Ectodermal cell (in vitro differentiated cells): ENCODE measurements around the gene C1QTNF8.

Experiments used
- H3K27ac ChIP-seq: 2 replicates; pipeline ENCODE4 v1.7.0; 2013; ENCODE audit warnings: mild to moderate bottlenecking, low read depth, low read length; ENCODE audit not compliant: insufficient read depth, poor library complexity, severe bottlenecking
- H3K27me3 ChIP-seq: 2 replicates; pipeline ENCODE4 v1.7.0; 2013; ENCODE audit warnings: mild to moderate bottlenecking, low read length; ENCODE audit not compliant: insufficient read depth, control insufficient read depth, poor library complexity, severe bottlenecking
- H3K36me3 ChIP-seq: one replicate; pipeline ENCODE4 v1.7.0; 2013; ENCODE audit warnings: low read length; ENCODE audit not compliant: control insufficient read depth, insufficient read depth
- H3K4me1 ChIP-seq: one replicate; pipeline ENCODE4 v1.7.0; 2013; ENCODE audit warnings: low read length; ENCODE audit not compliant: control insufficient read depth, insufficient read depth
- H3K4me3 ChIP-seq: 2 replicates; pipeline ENCODE4 v1.7.0; 2013; ENCODE audit warnings: low read depth, low read length, control low read depth; ENCODE audit not compliant: insufficient read depth
- H3K9me3 ChIP-seq: 2 replicates; pipeline ENCODE4 v1.7.0; 2013; ENCODE audit warnings: mild to moderate bottlenecking, low read length, moderate library complexity; ENCODE audit not compliant: control insufficient read depth
- WGBS, 2 experiments: methylation state at CpG; one replicate each; pipeline ENCODE4 v1.1.7; 2013; ENCODE audit warnings: missing lambda C conversion rate in 2 of 2; 5-methylcytosine and 5-hydroxymethylcytosine counted together

C1QTNF8 gene

GRCh38 chr16:1076801-1077576 lies 19.1 kb downstream of the C1QTNF8 start:
- H3K27me3 ChIP-seq = peaks cover 33% of the 10 kb centered on the region
- no peaks in the 10 kb centered on the region for H3K36me3 ChIP-seq
- no peak overlapping the region for H3K27ac ChIP-seq
- WGBS, 2 experiments = 67 to 74% methylated on average over 16 of the region's 16 CpGs
- no peak overlapping the region for H3K4me3 ChIP-seq
- no peaks in the 10 kb centered on the region for H3K9me3 ChIP-seq
- H3K4me1 ChIP-seq = peaks cover 18% of the 10 kb centered on the region

- H3K27ac ChIP-seq = no peak overlapping the region
- peaks cover 47% of the 10 kb centered on the region for H3K27me3 ChIP-seq
- peaks cover 15% of the 10 kb centered on the region for H3K4me1 ChIP-seq
- no peaks in the 10 kb centered on the region for H3K9me3 ChIP-seq
- H3K36me3 ChIP-seq = no peaks in the 10 kb centered on the region
- H3K4me3 ChIP-seq = no peak overlapping the region
- 82 to 84% methylated on average over 13 of the region's 13 CpGs for WGBS, 2 experiments
These were observed 20.5 kb downstream of the C1QTNF8 start for GRCh38 chr16:1075546-1075945.

GRCh38 chr16:1074379-1074649 lies 21.7 kb downstream of the C1QTNF8 start:
- Histone ChIP-seq H3K9me3 (no peaks in the 10 kb centered on the region), H3K27ac (no peak overlapping the region), H3K4me3 (no peak overlapping the region), H3K27me3 (peaks cover 50% of the 10 kb centered on the region), H3K36me3 (no peaks in the 10 kb centered on the region), H3K4me1 (peaks cover 19% of the 10 kb centered on the region)
- WGBS, 2 experiments = 81 to 85% methylated on average over 11 of the region's 11 CpGs

DNA sequence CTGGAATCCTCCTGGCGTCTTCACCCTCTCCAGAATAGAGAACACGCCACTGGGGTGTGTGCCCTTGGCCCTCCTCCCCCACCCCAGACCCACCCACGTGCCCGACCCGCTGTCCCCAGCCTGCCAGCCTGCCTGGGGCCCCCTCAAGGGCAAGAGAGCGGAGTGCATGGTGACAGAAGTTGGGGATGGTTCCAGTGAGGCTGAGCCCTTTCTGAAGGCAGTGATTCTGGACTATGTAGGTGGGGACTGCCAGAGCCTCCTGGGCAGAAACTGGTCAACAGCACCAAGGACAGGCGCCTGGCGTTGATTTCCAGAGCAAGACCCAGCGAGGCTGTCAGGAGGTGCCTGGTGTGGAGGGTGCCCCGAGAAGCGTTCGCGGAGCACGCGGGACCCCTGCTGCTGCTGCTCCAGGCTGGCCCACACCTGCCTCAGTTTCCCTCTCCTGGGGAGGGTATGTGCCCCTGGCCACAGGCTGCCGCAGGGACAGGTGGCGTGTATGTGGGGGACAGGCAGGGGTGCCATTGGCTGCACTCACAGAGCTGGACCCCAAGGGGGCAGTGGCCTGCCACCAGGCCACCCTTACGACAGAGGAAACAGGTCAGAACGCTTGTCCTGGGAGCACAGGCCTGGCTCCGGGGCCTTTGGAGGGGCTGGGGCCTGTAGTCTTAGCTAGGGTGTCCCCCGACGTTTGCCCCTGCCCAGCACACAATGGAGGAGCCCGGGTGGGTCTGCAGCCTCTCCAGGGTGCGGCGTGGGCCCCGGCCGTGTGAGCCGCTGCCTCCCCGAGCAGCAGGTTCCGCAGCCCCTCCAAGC lies 22.3 kb downstream of the C1QTNF8 start:
- no peaks in the 10 kb centered on the region for H3K36me3 ChIP-seq
- H3K27me3 ChIP-seq = peaks cover 48% of the 10 kb centered on the region
- H3K9me3 ChIP-seq = no peaks in the 10 kb centered on the region
- peaks cover 20% of the 10 kb centered on the region for H3K4me1 ChIP-seq
- 84 to 85% methylated on average over 30 of the region's 30 CpGs for WGBS, 2 experiments
- no peak overlapping the region for H3K4me3 ChIP-seq
- H3K27ac ChIP-seq = no peak overlapping the region

DNA sequence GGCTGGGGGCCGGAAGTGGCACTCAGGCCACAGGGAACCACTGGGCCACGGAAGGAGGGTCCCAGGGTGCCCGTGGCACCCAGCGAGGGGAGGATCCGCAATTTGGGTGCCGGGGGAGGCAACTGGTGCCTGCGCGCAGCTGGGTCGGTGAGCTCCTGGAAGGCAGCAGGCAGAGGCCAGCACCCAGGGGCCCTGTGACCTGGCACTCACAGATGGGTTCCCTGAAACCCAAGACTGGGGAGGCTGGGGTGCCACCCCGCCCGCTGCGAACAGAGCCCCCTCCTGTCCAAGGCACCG lies 22.8 kb downstream of the C1QTNF8 start:
- Histone ChIP-seq H3K27ac (no peak overlapping the region), H3K27me3 (peaks cover 47% of the 10 kb centered on the region), H3K4me3 (no peak overlapping the region), H3K9me3 (no peaks in the 10 kb centered on the region), H3K4me1 (peaks cover 20% of the 10 kb centered on the region), H3K36me3 (no peaks in the 10 kb centered on the region)
- WGBS, 2 experiments = 82 to 83% methylated on average over 13 of the region's 13 CpGs

GRCh38 chr16:1072526-1073261 lies 23.4 kb downstream of the C1QTNF8 start, which contains the start of gene SSTR5:
TSS of gene SSTR5 (plus strand) at chr16:1072747. CDS start at chr16:1078869, 6,122 bp downstream.
- Histone ChIP-seq H3K4me3 (no peak within 1 kb of the TSS), H3K36me3 (no peaks in the 10 kb centered on the region), H3K27ac (no peak within 1 kb of the TSS), H3K27me3 (peaks cover 47% of the 10 kb centered on the region), H3K4me1 (peaks cover 20% of the 10 kb centered on the region), H3K9me3 (no peaks in the 10 kb centered on the region)
- 13 to 14% methylated on average over 59 of the region's 59 CpGs for WGBS, 2 experiments

DNA sequence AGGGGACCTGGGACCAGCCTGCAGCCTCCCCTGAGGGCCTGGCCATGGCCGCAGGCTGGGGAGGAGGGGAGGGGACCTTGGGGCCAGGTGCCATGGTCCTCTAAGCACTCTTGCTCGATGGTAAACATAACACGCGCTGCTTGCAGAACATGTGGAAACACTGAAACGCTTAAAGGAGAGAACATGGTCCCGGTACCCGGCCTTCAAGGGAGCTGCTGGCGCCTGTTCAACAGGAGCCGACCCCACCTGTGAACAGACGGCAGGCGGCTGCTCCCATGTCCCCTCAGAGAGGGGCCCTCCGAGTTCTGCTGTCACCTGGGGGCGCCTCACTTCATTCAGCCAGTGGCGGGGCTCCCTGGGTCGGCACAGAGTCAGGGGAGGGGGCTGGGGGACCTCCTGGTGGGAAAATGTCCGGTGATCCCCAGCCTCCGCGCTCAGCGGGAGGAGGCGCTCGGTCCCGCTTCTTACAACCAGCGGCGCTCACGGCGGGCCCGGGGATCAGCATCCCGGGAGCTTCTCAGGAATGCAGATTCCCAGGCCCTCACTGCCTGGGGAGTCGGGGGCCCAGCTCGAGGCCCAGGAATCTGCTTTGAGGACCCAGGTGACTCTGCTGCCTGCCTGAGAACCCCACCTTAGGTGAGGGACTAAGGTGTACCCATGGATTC lies 24.4 kb downstream of the C1QTNF8 start:
- H3K27me3 ChIP-seq = peaks cover 47% of the 10 kb centered on the region
- 47 to 49% methylated on average over 27 to 28 of the region's 30 CpGs for WGBS, 2 experiments
- H3K9me3 ChIP-seq = no peaks in the 10 kb centered on the region

DNA sequence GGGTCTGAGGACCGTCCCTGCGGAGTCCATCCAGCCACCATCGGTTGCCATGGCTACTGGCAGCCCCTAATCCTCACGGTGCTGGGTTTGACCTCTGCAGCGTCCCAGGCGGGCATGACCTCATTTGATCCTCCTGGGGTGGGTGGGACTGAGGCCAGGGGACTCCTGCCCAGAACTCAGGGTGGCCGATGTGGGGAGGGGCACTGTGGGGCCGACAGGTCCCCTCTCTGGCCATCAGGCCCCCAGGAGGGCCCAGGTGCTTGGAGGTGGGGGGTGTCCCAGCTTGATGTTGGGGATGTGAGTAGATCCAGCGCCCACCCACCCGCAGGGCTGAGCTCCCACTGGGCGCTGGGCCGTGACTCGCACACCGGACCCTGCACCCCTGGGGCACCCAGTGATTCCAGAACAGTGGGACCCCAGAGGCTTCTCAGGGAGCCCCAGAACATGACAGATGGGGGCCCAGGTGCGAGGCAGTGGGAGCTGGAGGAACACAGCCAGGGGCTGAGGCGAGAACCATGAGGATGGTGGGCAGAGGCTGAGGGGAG lies 25.1 kb downstream of the C1QTNF8 start:
- Histone ChIP-seq H3K4me3 (no peak overlapping the region), H3K4me1 (peaks cover 20% of the 10 kb centered on the region), H3K27ac (no peak overlapping the region), H3K9me3 (no peaks in the 10 kb centered on the region), H3K27me3 (peaks cover 42% of the 10 kb centered on the region), H3K36me3 (no peaks in the 10 kb centered on the region)
- WGBS, 2 experiments = 58 to 60% methylated on average over 16 of the region's 16 CpGs

More for the DNA sequence above, 24.4 kb downstream of the C1QTNF8 start:
- H3K27ac ChIP-seq = no peak overlapping the region
- peaks cover 20% of the 10 kb centered on the region for H3K4me1 ChIP-seq
- no peak overlapping the region for H3K4me3 ChIP-seq
- H3K36me3 ChIP-seq = no peaks in the 10 kb centered on the region

- Histone ChIP-seq H3K4me1 (peaks cover 20% of the 10 kb centered on the region), H3K27me3 (peaks cover 42% of the 10 kb centered on the region), H3K9me3 (no peaks in the 10 kb centered on the region), H3K4me3 (no peak overlapping the region), H3K27ac (no peak overlapping the region), H3K36me3 (no peaks in the 10 kb centered on the region)
- 47 to 51% methylated on average over 32 of the region's 32 CpGs for WGBS, 2 experiments
These were observed 25.8 kb downstream of the C1QTNF8 start for GRCh38 chr16:1070084-1070863.
